ENCODE results near the gene ALDOC. TPM values are rescaled to one million over a fixed set of nuclear protein-coding genes. Genes with fewer than 3 reads are reported as not detected.

Gene ALDOC
- total and polyA plus RNA-seq, 10 donors: 16.9 to 64.4 (median 31.6) TPM

DNA sequence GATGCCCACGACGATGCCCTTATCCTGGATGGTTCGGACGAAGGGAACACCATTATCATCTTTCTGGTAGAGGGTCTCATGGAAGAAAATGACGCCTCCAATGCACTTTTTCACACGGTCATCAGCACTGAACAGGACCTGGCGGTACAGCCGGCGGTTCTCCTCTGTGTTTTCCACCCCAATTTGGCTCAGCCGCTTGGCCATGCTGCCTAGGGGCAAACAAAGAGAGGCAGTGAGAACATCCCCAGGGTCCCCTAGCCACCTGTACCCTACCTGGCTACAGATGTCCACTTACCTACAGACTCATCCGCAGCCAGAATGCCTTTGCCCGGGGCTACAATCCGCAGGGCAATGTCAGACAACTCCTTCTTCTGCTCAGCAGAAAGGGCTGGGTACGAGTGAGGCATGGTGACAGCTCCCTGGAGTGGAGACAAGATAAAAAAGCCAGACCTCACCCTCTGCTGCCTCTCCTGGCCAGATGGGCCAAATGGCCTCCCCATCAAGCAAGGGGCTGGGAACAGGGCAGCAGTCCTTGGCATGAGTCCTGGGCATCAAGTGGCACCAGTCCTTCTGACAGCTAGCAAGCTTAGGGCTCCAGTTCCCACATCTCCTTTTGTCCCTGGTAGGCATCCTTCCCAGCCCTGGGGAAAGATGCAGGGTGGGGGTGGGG is 1.4 kb downstream of the ALDOC start:
- TF ChIP-seq POLR2AphosphoS5 (IDR thresholded peaks at IDR 0.05): no peak
- 92 to 96% (median 96%) methylated on average over 14 of the region's 14 CpGs for WGBS, 5 donors
- Histone ChIP-seq H3K4me1 (peaks cover 14 to 53% (median 34%) of the 10 kb centered on the region in 6 donors), H3K27me3 (replicated peaks in 1 of 7) (no peaks in the 10 kb centered on the region), H3K4me3 (peak overlapping the region in 1 of 8 donors; percentile 16), H3K27ac (no peak overlapping the region), H3K36me3 (peaks cover 0 to 31% (median 0%) of the 10 kb centered on the region in 6 donors), H3K9me3 (no peaks in the 10 kb centered on the region)
- no peak for DNase-seq
- intact Hi-C loops (cut with DNase I; ENCODE audit: low total_unique reads): no loop called here

GRCh38 chr17:28574526-28574925 is 2.2 kb downstream of the ALDOC start:
- no peaks in the 10 kb centered on the region for H3K27me3 ChIP-seq (replicated peaks in 1 of 7)
- TF ChIP-seq POLR2A (IDR thresholded peaks at IDR 0.05) (no peak), CTCF (IDR thresholded peaks at IDR 0.05 in 8 of 11, conservative IDR thresholded peaks at IDR 0.05 in 3 of 11) (peak in 1 of 11 experiments; percentile 16)
- intact Hi-C loops (cut with DNase I; ENCODE audit: low total_unique reads): no loop called here
- H3K4me3 ChIP-seq: no peak overlapping the region
- H3K4me1 ChIP-seq: peaks cover 19 to 60% (median 42%) of the 10 kb centered on the region in 6 donors
- DNase-seq: no peak
- H3K27ac ChIP-seq: no peak overlapping the region
- no peaks in the 10 kb centered on the region for H3K9me3 ChIP-seq
- 90 to 96% (median 93%) methylated on average over 7 of the region's 7 CpGs for WGBS, 5 donors
- peaks cover 0 to 26% (median 0%) of the 10 kb centered on the region in 6 donors for H3K36me3 ChIP-seq

DNA sequence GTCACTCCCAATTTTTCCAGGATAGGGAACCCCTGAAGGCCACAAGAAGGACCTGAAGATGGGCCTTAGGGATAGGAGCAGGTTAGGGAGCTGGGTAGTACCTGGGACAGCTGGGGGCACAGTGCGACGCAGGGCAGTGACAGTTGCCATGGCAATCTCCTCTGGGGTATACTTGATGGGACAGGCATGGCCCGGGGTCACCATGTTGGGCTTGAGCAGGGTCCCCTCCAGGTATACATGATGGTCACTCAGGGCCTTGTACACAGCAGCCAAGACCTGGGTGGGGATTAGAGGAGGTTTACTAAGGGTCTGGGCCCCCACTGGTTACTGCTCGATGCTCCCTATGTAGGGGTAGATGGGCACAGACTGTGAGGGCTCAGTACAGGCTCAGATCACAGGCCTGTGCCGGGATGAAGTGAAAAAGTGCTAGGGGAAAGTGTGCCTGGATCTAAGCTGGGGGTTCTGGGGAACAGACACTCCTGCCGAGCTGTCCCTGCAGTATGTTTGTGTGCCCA is 2.7 kb downstream of the ALDOC start:
- Histone ChIP-seq H3K4me3 (no peak overlapping the region), H3K4me1 (peaks cover 19 to 65% (median 47%) of the 10 kb centered on the region in 6 donors), H3K27ac (no peak overlapping the region), H3K36me3 (peaks cover 0 to 21% (median 0%) of the 10 kb centered on the region in 6 donors), H3K27me3 (replicated peaks in 1 of 7) (no peaks in the 10 kb centered on the region), H3K9me3 (no peaks in the 10 kb centered on the region)
- no peak for DNase-seq
- TF ChIP-seq POLR2AphosphoS5 (IDR thresholded peaks at IDR 0.05): no peak
- no peak for TF ChIP-seq POLR2A (IDR thresholded peaks at IDR 0.05)
- no peak for TF ChIP-seq CTCF (IDR thresholded peaks at IDR 0.05 in 8 of 11, conservative IDR thresholded peaks at IDR 0.05 in 3 of 11)
- WGBS, 5 donors: 94 to 100% (median 98%) methylated on average over 3 to 6 of the region's 6 CpGs
- intact Hi-C loops (cut with DNase I; ENCODE audit: low total_unique reads): no loop called here

DNA sequence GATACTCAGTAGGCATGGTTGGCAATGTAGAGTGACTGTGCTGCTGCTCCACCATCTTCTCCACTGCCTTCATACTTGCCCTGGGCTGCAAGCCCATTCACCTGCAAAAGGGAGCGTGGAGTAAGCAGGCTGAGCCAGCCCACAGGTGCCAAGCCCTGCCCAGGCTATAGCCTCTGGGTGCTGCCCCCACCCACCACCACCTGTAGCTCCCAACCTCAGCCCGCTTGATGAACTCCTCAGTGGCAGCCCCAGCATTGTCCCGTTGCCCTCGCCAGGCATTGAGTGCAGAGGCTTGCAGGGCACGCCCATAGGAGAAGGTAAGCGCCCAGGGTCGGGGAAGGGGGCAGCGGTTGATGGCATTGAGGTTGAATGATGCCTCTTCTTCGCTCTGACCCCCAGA is 3.2 kb downstream of the ALDOC start:
- 96 to 100% (median 97%) methylated on average over 6 to 9 of the region's 9 CpGs for WGBS, 5 donors
- TF ChIP-seq CTCF (IDR thresholded peaks at IDR 0.05 in 8 of 11, conservative IDR thresholded peaks at IDR 0.05 in 3 of 11): no peak
- no peak for TF ChIP-seq POLR2AphosphoS5 (IDR thresholded peaks at IDR 0.05)
- TF ChIP-seq POLR2A (IDR thresholded peaks at IDR 0.05): no peak
- no peak for DNase-seq

More for the DNA sequence above, 3.2 kb downstream of the ALDOC start:
- H3K27ac ChIP-seq: no peak overlapping the region
- peaks cover 0 to 16% (median 0%) of the 10 kb centered on the region in 6 donors for H3K36me3 ChIP-seq
- no peak overlapping the region for H3K4me3 ChIP-seq
- H3K9me3 ChIP-seq: no peaks in the 10 kb centered on the region
- no peaks in the 10 kb centered on the region for H3K27me3 ChIP-seq (replicated peaks in 1 of 7)
- peaks cover 22 to 70% (median 52%) of the 10 kb centered on the region in 6 donors for H3K4me1 ChIP-seq
- intact Hi-C loops (cut with DNase I; ENCODE audit: low total_unique reads): no loop called here
